ENCODE data around the gene SLC13A5.

The SLC13A5 gene

GRCh38 chr17:6677158-6677831, 35.9 kb downstream of the SLC13A5 start:
- no peak overlapping the region for H3K4me3 ChIP-seq (ENCODE audit: low read depth, low read length)
- peak; percentile 84 for DNase-seq (ENCODE audit: low read depth)
- TF ChIP-seq POLR2A (IDR thresholded peaks at IDR 0.05; ENCODE audit: extremely low read depth, insufficient read length) (no peak), MAX (IDR thresholded peaks at IDR 0.05; ENCODE audit: low read depth, low read length) (peak; percentile 58; the same call in 1 of the 2 replicates), MYC (IDR thresholded peaks at IDR 0.05; ENCODE audit: low read depth, low read length) (peak; percentile 56; the same call in 1 of the 2 replicates), CTCF (IDR thresholded peaks at IDR 0.05; ENCODE audit: low read depth, low read length) (no peak)

GRCh38 chr17:6676802-6677157, 36.4 kb downstream of the SLC13A5 start:
- H3K4me3 ChIP-seq (ENCODE audit: low read depth, low read length), result no peak overlapping the region
- no peak for DNase-seq (ENCODE audit: low read depth)
- TF ChIP-seq MAX (IDR thresholded peaks at IDR 0.05; ENCODE audit: low read depth, low read length) (no peak), MYC (IDR thresholded peaks at IDR 0.05; ENCODE audit: low read depth, low read length) (no peak), POLR2A (IDR thresholded peaks at IDR 0.05; ENCODE audit: extremely low read depth, insufficient read length) (no peak)

- no peak for DNase-seq (ENCODE audit: low read depth)
- no peak for TF ChIP-seq MYC (IDR thresholded peaks at IDR 0.05; ENCODE audit: low read depth, low read length)
- TF ChIP-seq MAX (IDR thresholded peaks at IDR 0.05; ENCODE audit: low read depth, low read length), result no peak
- TF ChIP-seq CTCF (IDR thresholded peaks at IDR 0.05; ENCODE audit: low read depth, low read length), result no peak
- TF ChIP-seq POLR2A (IDR thresholded peaks at IDR 0.05; ENCODE audit: extremely low read depth, insufficient read length), result no peak
- no peak overlapping the region for H3K4me3 ChIP-seq (ENCODE audit: low read depth, low read length)
These were observed 37.9 kb downstream of the SLC13A5 start for GRCh38 chr17:6675201-6675825.

- no peak overlapping the region for H3K4me3 ChIP-seq (ENCODE audit: low read depth, low read length)
- DNase-seq (ENCODE audit: low read depth), result no peak
- TF ChIP-seq CTCF (IDR thresholded peaks at IDR 0.05; ENCODE audit: low read depth, low read length), result no peak
- no peak for TF ChIP-seq MAX (IDR thresholded peaks at IDR 0.05; ENCODE audit: low read depth, low read length)
- TF ChIP-seq MYC (IDR thresholded peaks at IDR 0.05; ENCODE audit: low read depth, low read length), result no peak
- no peak for TF ChIP-seq POLR2A (IDR thresholded peaks at IDR 0.05; ENCODE audit: extremely low read depth, insufficient read length)
These were observed 38.6 kb downstream of the SLC13A5 start for GRCh38 chr17:6674586-6674985.

DNA sequence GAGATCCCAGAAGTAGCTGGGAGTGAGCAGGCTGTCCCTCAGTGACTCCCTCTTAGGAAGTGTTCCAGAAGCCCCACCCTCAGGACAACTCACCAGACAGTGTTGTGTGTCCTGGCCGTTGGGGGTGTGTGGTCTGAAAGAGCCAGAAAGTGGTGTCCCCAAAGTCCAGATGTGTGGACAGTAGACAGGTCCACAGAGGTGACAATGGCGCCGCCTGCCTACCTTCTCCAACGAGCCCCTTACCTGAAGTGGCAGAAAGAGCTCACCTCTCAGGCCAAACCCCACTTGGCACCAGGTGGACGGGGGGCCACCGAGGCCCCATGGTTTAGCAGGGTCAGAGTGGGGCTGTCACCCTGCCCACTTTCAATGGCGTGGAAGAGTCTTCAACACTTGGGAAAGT, 41.7 kb downstream of the SLC13A5 start:
- DNase-seq (ENCODE audit: low read depth), result no peak
- no peak overlapping the region for H3K4me3 ChIP-seq (ENCODE audit: low read depth, low read length)
- no peak for TF ChIP-seq CTCF (IDR thresholded peaks at IDR 0.05; ENCODE audit: low read depth, low read length)
- no peak for TF ChIP-seq MAX (IDR thresholded peaks at IDR 0.05; ENCODE audit: low read depth, low read length)
- no peak for TF ChIP-seq POLR2A (IDR thresholded peaks at IDR 0.05; ENCODE audit: extremely low read depth, insufficient read length)
- no peak for TF ChIP-seq MYC (IDR thresholded peaks at IDR 0.05; ENCODE audit: low read depth, low read length)

DNA sequence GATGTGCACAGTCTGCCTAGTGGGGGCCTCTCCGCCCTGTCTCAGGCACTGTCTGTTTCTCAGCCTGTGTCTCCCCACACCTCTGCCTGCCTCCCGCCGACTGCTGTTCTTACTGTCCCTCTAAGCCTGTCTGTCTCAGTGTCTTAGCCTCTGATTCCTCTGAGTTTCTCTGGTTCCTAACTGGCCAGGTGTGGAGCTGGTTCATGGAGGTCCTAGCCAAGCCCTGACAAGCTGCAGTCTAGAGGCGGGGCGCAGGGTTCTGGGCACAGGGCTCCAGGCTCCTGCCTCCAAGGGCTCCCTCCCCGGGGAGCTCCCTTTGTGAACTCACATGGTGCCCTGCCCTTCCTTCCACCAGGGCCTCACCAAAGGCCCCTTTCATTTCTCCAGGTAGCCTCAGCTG, 42.2 kb downstream of the SLC13A5 start:
- TF ChIP-seq MYC (IDR thresholded peaks at IDR 0.05; ENCODE audit: low read depth, low read length), result no peak
- TF ChIP-seq CTCF (IDR thresholded peaks at IDR 0.05; ENCODE audit: low read depth, low read length), result no peak
- TF ChIP-seq POLR2A (IDR thresholded peaks at IDR 0.05; ENCODE audit: extremely low read depth, insufficient read length), result no peak
- TF ChIP-seq MAX (IDR thresholded peaks at IDR 0.05; ENCODE audit: low read depth, low read length), result no peak
- DNase-seq (ENCODE audit: low read depth), result no peak
- no peak overlapping the region for H3K4me3 ChIP-seq (ENCODE audit: low read depth, low read length)

Measured in NB4 (cell line).